ENCODE results near the gene TM4SF4. TPM values are rescaled to one million over a fixed set of nuclear protein-coding genes. Genes with fewer than 3 reads are reported as not detected.
"Not testable (repeated sequence)": the region's sequence is repeated elsewhere in the genome, so short reads cannot be mapped to it uniquely, and the experiment has no call there.

The TM4SF4 gene
- total RNA-seq, 4 donors from 2014 or later, result not detected

- no peak for TF ChIP-seq POLR2A (IDR thresholded peaks at IDR 0.05)
- TF ChIP-seq, protein P1, sequence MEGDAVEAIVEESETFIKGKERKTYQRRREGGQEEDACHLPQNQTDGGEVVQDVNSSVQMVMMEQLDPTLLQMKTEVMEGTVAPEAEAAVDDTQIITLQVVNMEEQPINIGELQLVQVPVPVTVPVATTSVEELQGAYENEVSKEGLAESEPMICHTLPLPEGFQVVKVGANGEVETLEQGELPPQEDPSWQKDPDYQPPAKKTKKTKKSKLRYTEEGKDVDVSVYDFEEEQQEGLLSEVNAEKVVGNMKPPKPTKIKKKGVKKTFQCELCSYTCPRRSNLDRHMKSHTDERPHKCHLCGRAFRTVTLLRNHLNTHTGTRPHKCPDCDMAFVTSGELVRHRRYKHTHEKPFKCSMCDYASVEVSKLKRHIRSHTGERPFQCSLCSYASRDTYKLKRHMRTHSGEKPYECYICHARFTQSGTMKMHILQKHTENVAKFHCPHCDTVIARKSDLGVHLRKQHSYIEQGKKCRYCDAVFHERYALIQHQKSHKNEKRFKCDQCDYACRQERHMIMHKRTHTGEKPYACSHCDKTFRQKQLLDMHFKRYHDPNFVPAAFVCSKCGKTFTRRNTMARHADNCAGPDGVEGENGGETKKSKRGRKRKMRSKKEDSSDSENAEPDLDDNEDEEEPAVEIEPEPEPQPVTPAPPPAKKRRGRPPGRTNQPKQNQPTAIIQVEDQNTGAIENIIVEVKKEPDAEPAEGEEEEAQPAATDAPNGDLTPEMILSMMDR (IDR thresholded peaks at IDR 0.05), result no peak
Observed at GRCh38 chr3:149441642-149442041, 32.9 kb upstream of the TM4SF4 start.

GRCh38 chr3:149442043-149442442, 32.5 kb upstream of the TM4SF4 start:
- intact Hi-C loops (cut with DNase I), result no loop called here
- no peak for TF ChIP-seq POLR2A (IDR thresholded peaks at IDR 0.05)
- TF ChIP-seq, protein P1 (IDR thresholded peaks at IDR 0.05), result no peak
- Histone ChIP-seq H3K4me3 (no peak overlapping the region), H3K27me3 (no peaks in the 10 kb centered on the region), H3K9me3 (no peaks in the 10 kb centered on the region), H3K36me3 (no peaks in the 10 kb centered on the region), H3K27ac (no peak overlapping the region), H3K4me1 (peaks cover 0 to 10% (median 7%) of the 10 kb centered on the region in 3 donors)
- no peak for DNase-seq
- WGBS, 2 donors, result 37 to 48% methylated on average over 1 of the region's 1 CpG

More at GRCh38 chr3:149441642-149442041, 32.9 kb upstream of the TM4SF4 start:
- H3K4me1 ChIP-seq, result peaks cover 0 to 10% (median 7%) of the 10 kb centered on the region in 3 donors
- no peaks in the 10 kb centered on the region for H3K36me3 ChIP-seq
- DNase-seq, result no peak
- H3K4me3 ChIP-seq, result no peak overlapping the region
- WGBS, 2 donors, result 92 to 93% methylated on average over 1 of the region's 1 CpG
- intact Hi-C loops (cut with DNase I), result no loop called here
- no peak overlapping the region for H3K27ac ChIP-seq
- H3K27me3 ChIP-seq, result no peaks in the 10 kb centered on the region
- H3K9me3 ChIP-seq, result no peaks in the 10 kb centered on the region

- TF ChIP-seq POLR2A (IDR thresholded peaks at IDR 0.05), result no peak
- TF ChIP-seq, protein P1 (IDR thresholded peaks at IDR 0.05), result no peak
- H3K9me3 ChIP-seq, result no peaks in the 10 kb centered on the region
- peaks cover 0 to 10% (median 7%) of the 10 kb centered on the region in 3 donors for H3K4me1 ChIP-seq
- no peaks in the 10 kb centered on the region for H3K27me3 ChIP-seq
- DNase-seq, result no peak
- no peak overlapping the region for H3K4me3 ChIP-seq
- peak overlapping the region in 2 of 4 donors; percentile 1 to 3 for H3K27ac ChIP-seq
- intact Hi-C loops (cut with DNase I), result no loop called here
- no peaks in the 10 kb centered on the region for H3K36me3 ChIP-seq
- WGBS, 2 donors, result 41 to 44% methylated on average over 4 of the region's 4 CpGs
Observed at GRCh38 chr3:149442851-149443544, 31.5 kb upstream of the TM4SF4 start.

DNA sequence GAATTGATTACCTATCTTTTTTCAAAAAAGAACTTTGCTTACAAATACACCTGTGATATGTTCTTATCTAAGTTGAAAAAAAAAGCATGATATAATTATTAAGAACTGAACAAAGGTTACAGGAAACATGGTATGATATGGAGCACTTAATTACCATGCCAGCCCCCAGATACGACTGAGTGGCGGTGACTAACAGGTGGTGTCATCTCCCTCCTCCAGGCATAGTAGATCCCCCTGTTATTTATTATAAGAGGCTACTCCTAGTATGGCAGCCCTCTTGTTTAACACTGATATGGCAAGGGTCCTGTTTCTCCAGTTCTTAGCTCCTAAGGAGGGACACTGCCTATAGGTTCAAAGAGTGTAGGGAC, 31.0 kb upstream of the TM4SF4 start:
- no peaks in the 10 kb centered on the region for H3K36me3 ChIP-seq

DNA sequence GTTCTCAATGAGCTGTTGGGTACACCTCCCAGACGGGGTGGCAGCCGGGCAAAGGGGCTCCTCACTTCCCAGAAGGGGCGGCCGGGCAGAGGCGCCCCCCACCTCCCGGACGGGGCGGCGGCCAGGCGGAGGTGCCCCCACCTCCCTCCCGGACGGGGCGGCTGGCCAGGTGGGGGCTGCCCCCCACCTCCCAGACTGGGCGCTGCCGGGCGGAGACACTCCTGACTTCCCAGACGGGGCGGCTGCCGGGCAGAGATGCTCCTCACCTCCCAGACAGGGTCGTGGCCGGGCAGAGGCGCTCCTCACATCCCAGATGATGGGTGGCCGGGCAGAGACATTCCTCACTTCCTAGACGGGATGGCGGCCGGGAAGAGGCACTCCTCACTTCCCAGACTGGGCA, 29.6 kb upstream of the TM4SF4 start:
- peaks cover 0 to 26% (median 15%) of the 10 kb centered on the region in 3 donors for H3K4me1 ChIP-seq
- intact Hi-C loops (cut with DNase I); H3K27ac ChIP-seq; H3K4me3 ChIP-seq; H3K27me3 ChIP-seq; H3K36me3 ChIP-seq; DNase-seq; H3K9me3 ChIP-seq: not testable (repeated sequence)
- WGBS, 2 donors, result no CpG with 5 or more reads among the region's 26 CpGs

More for the DNA sequence above, 31.0 kb upstream of the TM4SF4 start:
- H3K4me1 ChIP-seq, result peaks cover 0 to 15% (median 12%) of the 10 kb centered on the region in 3 donors
- TF ChIP-seq, protein P1 (IDR thresholded peaks at IDR 0.05), result no peak
- no peak for TF ChIP-seq POLR2A (IDR thresholded peaks at IDR 0.05)
- DNase-seq, result no peak
- no peaks in the 10 kb centered on the region for H3K27me3 ChIP-seq
- H3K27ac ChIP-seq, result no peak overlapping the region
- H3K4me3 ChIP-seq, result no peak overlapping the region
- intact Hi-C loops (cut with DNase I), result no loop called here
- H3K9me3 ChIP-seq, result no peaks in the 10 kb centered on the region
- 65 to 86% methylated on average over 2 of the region's 2 CpGs for WGBS, 2 donors

Data from esophagus squamous epithelium (tissue), 5 donors.